Stomach (tissue), 9 donors: ENCODE results near the gene NKAIN2. TPM values are rescaled to one million over a fixed set of nuclear protein-coding genes. Genes with fewer than 3 reads are reported as not detected.

Source experiments
- DNase-seq, 2 donors: peaks; one replicate each; pipeline versions ENCODE4 v3.0.0 to v3.0.0-alpha.2; 2013 to 2019
- H3K27ac ChIP-seq, 5 donors: fragments of 200-600 bp in 4 of 5; sonication (generic) in 4 of 5; one replicate each; pipeline ENCODE4 v1.5.1; 2013 to 2019; ENCODE audit warnings: mild to moderate bottlenecking in 1 of 5, moderate library complexity in 1 of 5
- H3K27me3 ChIP-seq, 3 donors: fragments of 200-600 bp; sonication (generic); one replicate each; pipeline ENCODE4 v1.5.1; 2017 to 2019; ENCODE audit warnings: mixed run types in 1 of 3
- H3K36me3 ChIP-seq, 4 donors: fragments of 200-600 bp; sonication (generic); 1 replicate in 3 of 4; 2 replicates in 1 of 4; pipeline ENCODE4 v1.5.1; 2016 to 2019
- H3K4me1 ChIP-seq, 4 donors: fragments of 200-600 bp; sonication (generic); one replicate each; pipeline ENCODE4 v1.5.1; 2016 to 2019
- H3K4me3 ChIP-seq, 4 donors: fragments of 200-600 bp; sonication (generic) in 3 of 4; one replicate each; pipeline ENCODE4 v1.5.1; 2016 to 2019; ENCODE audit warnings: mild to moderate bottlenecking in 1 of 4
- H3K9me3 ChIP-seq, 4 donors: fragments of 200-600 bp; sonication (generic); one replicate each; pipeline ENCODE4 v1.5.1; 2016 to 2019
- CTCF ChIP-seq, 7 experiments: fragments of 450-650 bp in 4 of 7; fragments of 200-600 bp in 3 of 7; sonication (generic) in 3 of 7; IDR thresholded peaks; one replicate each; pipeline ENCODE4 v1.5.1; 2016 to 2019; ENCODE audit warnings: antibody characterized with exemption in 7 of 7, control low read depth in 2 of 7, mild to moderate bottlenecking in 1 of 7
- EP300 ChIP-seq: sonication (generic); formaldehyde crosslinking; IDR thresholded peaks from one replicate; pipeline ENCODE4 v1.6.1; 2017; ENCODE audit warnings: antibody characterized with exemption
- POLR2A ChIP-seq, 4 donors: fragments of 450-650 bp; IDR thresholded peaks; one replicate each; pipeline ENCODE4 v1.6.1; 2016; ENCODE audit warnings: antibody characterized with exemption in 4 of 4, control low read depth in 2 of 4, mild to moderate bottlenecking in 1 of 4, moderate library complexity in 1 of 4
- POLR2AphosphoS5 ChIP-seq, 3 donors: sonication (generic); formaldehyde crosslinking; IDR thresholded peaks; one replicate each; pipeline ENCODE4 v1.6.1; 2016; ENCODE audit warnings: antibody characterized with exemption in 3 of 3
- WGBS, 5 donors: extraction: QIAGEN DNeasy Blood & Tissue Kit in 3 of 5; methylation state at CpG; one replicate each; pipeline versions ENCODE4 v1.1.5 to v1.1.7; 2013 to 2018; 5-methylcytosine and 5-hydroxymethylcytosine counted together
- intact Hi-C: fragments of 100-400 bp; cut with DNase I; formaldehyde crosslinking; loops from one replicate; pipeline ENCODE4 v1.15.1; 2023; ENCODE audit warnings: low total_unique reads
- polyA plus RNA-seq, 3 donors: library from polyadenylated mRNA; stranded (reverse); fragments of 200-250 nt; gene quantifications; one replicate each; pipeline ENCODE4 v1.2.3, GENCODE V29; 2013
- total RNA-seq, 5 donors: library from RNA; depleted of rRNA; stranded (reverse); fragments of >200 nt; gene quantifications; one replicate each; pipeline versions ENCODE4 v1.1.0 to v1.2.3, GENCODE V29; 2014 to 2016
- donor health status: healthy with polysubstance abuse.
- donor health status: Bipolar disorder and iron deficiency.
- donor health status: healthy.

The NKAIN2 gene
- total and polyA plus RNA-seq, 8 donors, result 0.13 to 9.6 (median 1.5) TPM; not detected in 5

DNA sequence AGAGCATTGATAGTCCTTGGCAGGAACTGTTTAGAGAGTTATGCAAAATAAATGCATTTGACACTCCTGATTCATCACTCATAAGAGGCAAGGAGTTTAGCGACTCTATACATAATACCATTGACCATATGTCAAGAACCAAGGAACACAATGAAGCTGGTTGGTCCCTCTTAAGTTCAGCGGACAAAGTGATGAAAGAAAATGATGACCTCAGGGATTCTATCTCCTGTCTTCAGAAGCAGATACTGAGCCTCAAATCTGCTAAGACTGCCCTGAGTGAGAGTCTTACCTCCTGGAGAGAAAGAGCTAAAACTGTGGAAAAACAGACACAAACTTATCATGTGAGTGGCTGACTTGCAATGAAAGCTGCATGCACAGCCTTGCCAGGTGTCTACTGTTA lies 9.5 kb upstream of the NKAIN2 start:
- no peak for DNase-seq
- intact Hi-C loops, result no loop called here
- Histone ChIP-seq H3K4me3 (no peak overlapping the region), H3K27ac (no peak overlapping the region), H3K9me3 (peaks cover 0 to 5% (median 0%) of the 10 kb centered on the region in 4 donors), H3K36me3 (no peaks in the 10 kb centered on the region), H3K4me1 (no peaks in the 10 kb centered on the region), H3K27me3 (no peaks in the 10 kb centered on the region)
- TF ChIP-seq POLR2A (IDR thresholded peaks at IDR 0.05) (no peak), POLR2AphosphoS5 (IDR thresholded peaks at IDR 0.05) (no peak), CTCF (IDR thresholded peaks at IDR 0.05) (no peak)
- 93 to 99% (median 97%) methylated on average over 2 of the region's 2 CpGs for WGBS, 5 donors

- Histone ChIP-seq H3K27ac (no peak overlapping the region), H3K36me3 (no peaks in the 10 kb centered on the region), H3K4me1 (no peaks in the 10 kb centered on the region), H3K4me3 (no peak overlapping the region), H3K9me3 (peaks cover 0 to 5% (median 0%) of the 10 kb centered on the region in 4 donors), H3K27me3 (peaks cover 0 to 2% (median 0%) of the 10 kb centered on the region in 3 donors)
- TF ChIP-seq POLR2A (IDR thresholded peaks at IDR 0.05), result no peak
- TF ChIP-seq CTCF (IDR thresholded peaks at IDR 0.05), result no peak
- no peak for TF ChIP-seq EP300
- no peak for TF ChIP-seq POLR2AphosphoS5 (IDR thresholded peaks at IDR 0.05)
- intact Hi-C loops, result no loop called here
- DNase-seq, result no peak
Measured at GRCh38 chr6:123794799-123795198, 8.9 kb upstream of the NKAIN2 start.

DNA sequence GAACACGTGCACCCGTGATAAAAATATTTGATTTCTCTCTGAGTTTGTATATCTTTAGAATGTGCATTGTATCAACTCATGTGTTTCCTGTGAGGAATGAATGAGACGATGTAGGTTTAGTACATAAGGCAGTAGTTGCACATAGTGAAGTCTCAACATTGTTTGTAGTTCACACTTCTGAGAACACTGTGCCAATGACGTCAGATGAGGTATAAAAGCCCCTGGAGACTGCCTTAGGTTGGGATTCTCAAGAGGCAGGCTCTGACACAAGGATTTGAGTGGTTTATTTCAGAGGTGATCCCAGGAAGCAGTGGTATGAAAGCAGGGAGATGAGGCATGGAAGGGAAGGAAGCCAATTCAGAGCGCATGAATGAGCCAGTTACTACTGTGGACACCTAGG lies 2.6 kb upstream of the NKAIN2 start:
- Histone ChIP-seq H3K4me3 (no peak overlapping the region), H3K9me3 (no peaks in the 10 kb centered on the region), H3K36me3 (no peaks in the 10 kb centered on the region), H3K27me3 (peaks cover 0 to 38% (median 20%) of the 10 kb centered on the region in 3 donors), H3K4me1 (peaks cover 8 to 19% (median 18%) of the 10 kb centered on the region in 4 donors), H3K27ac (no peak overlapping the region)
- TF ChIP-seq CTCF (IDR thresholded peaks at IDR 0.05), result no peak
- TF ChIP-seq POLR2A (IDR thresholded peaks at IDR 0.05), result no peak
- no peak for TF ChIP-seq EP300
- TF ChIP-seq POLR2AphosphoS5 (IDR thresholded peaks at IDR 0.05), result no peak
- no peak for DNase-seq
- intact Hi-C loops, result no loop called here
- WGBS, 5 donors, result 61 to 73% (median 63%) methylated on average over 5 of the region's 5 CpGs

DNA sequence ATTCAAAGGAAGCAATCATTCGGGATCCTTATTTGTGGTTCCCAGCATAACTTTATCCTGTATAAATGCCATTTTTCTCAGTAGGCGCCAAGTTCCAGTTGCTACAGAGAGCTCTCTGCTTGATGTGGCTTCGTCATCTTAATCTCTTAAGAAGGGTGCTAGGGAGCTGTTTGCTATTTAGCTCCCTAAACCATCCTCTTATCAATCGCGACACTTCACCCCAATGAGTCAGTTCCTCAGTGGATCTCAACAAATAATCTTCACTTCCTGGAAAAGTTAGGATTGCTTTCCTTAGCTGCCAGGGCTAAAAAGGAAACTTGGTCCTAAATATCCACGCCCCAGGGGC lies 1.3 kb upstream of the NKAIN2 start:
- H3K4me1 ChIP-seq, result peaks cover 8 to 19% (median 18%) of the 10 kb centered on the region in 4 donors
- H3K9me3 ChIP-seq, result no peaks in the 10 kb centered on the region
- H3K27me3 ChIP-seq, result peaks cover 0 to 45% (median 20%) of the 10 kb centered on the region in 3 donors
- TF ChIP-seq CTCF (IDR thresholded peaks at IDR 0.05) (no peak), EP300 (no peak), POLR2A (IDR thresholded peaks at IDR 0.05) (no peak), POLR2AphosphoS5 (IDR thresholded peaks at IDR 0.05) (no peak)
- H3K4me3 ChIP-seq, result peak overlapping the region; percentile 47 to 80 (median 55)
- no peak overlapping the region for H3K27ac ChIP-seq
- no peak for DNase-seq
- WGBS, 5 donors, result 12 to 18% (median 14%) methylated on average over 6 of the region's 6 CpGs
- no peaks in the 10 kb centered on the region for H3K36me3 ChIP-seq
- intact Hi-C loops, result no loop called here
